GM21423 (cell line): Measurements from ENCODE around the gene DDX24.

Experiments used
- ATAC-seq: cut with Tn5 transposase; IDR thresholded peaks from one replicate; pipeline ENCODE4 v1.9.1; 2021; ENCODE audit warnings: mild to moderate bottlenecking, moderate library complexity; ENCODE audit not compliant: unreplicated experiment

Gene DDX24

DNA sequence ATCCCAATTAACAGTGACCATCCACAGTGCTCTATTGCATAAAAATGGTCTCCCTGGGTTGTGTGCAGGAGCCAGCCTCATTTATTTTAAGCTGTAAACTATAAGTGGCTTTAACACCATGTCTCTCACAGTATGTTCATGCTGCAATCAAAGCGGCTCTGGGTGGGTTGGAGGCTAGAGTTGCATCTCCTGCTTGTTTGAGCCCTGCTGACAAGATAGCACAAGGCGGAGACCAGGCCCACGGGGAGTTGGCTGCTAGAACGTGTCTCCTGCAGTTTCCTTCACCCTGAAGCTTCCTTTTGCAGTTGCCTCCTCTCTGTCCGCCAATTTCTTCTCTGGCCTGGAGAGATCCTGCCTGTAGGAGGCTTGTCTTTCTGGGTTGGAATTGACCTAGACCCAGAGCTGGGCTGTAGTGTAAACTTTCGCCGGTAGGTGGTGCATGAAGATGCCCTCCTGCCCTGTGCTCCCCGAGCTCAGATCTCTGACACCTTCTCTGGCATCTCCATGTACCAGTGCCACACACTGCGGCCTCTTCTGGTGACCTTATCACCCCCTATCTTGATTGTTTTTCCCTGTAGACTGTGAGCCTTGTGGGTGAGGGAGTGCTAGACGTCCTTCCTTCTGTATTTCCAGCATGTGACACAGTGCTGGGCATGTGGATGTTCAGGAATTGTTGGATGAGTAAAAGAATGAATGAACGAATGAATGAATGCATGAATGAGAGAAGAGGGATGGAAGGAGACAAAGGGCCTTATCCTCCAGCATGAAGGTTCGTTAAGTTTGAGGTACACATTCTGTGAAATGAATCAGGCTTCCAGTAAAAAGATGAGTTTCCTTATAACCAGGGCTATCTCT is 44.5 kb downstream of the DDX24 start:
- peak; percentile 86 for ATAC-seq

DNA sequence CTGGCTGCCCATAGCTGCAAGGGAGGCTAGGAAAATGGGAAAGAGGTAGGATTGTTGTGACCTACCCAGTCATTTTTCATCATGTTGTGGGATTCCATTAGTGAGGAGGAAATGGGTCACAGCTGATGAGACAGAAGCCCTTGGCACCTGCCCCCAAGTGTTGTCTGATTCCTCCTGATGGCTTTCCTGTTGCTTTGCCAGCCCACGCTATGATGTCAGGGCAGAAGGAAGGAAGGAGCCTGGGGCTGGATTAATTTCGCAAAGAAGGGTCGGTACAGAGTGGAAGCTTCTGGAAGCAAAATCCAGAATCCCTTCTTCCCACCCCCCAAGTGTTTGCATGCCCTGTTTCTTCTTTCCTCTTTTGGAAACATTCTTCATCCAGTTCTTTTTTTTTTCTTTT is 46.1 kb downstream of the DDX24 start:
- ATAC-seq, result no peak

DNA sequence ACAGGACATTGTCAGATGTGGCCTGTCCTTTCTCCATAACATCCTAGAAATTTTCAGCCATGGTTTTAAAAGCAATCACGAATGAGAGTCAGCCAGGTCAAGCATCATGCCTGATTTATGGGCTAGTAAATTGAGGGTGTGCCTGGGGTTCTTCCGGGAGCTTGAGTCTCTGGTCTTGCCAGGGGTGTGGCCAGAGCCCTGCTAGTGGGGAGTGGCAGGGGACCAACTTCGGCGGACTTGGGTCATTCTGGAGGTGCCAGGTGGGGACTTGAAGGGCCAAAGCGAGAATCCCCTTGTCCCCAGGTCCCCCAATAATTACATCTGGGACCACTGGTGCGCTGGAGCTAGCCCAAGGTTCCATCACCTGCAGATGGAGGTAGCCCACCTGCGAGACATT is 49.1 kb downstream of the DDX24 start:
- no peak for ATAC-seq

GRCh38 chr14:94031161-94031882 is 49.7 kb downstream of the DDX24 start:
- no peak for ATAC-seq

DNA sequence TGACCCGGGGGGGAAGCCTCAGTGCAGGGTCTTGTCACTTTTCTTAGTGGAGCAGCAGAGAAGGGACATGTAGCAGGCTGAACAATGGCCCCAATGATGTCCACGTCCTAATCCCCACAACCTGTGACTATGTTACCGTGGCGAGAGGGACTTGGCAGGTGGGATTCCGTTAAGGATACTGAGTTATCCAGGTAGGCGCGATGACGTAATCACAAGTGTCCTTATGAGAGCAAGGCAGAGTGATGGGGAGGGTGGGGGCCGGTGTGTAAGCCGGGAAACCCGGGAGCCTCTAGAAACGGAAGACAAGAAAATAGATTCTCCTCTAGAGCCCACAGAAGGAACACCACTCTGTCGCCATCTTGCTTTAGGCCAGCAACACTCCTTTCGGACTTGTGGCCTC is 50.4 kb downstream of the DDX24 start:
- no peak for ATAC-seq

DNA sequence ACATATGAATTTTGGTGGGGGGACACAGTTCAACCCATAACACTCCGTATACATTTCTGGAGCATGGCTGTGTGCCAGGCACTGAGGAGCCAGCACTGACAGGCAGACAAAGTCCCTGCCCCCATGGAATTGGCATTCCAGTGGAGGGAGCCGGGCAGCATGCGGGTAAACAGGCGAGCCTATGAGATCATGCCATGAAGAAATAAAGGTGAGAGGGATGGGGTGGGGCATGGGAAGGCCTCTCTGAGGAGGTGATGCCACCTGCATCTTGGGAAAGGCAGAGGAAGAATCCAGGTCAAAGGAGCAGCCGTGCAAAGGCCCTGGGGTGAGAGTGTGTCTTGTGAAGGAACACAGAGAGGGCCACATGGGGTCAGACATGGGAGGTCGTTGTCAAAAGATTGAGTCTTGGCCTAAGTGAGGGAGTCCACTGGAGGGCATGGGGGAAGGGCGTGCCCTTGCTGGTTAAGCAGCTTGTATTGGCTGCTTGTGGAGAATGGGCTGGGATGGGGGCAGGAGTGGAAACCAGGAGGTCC is 51.3 kb downstream of the DDX24 start:
- no peak for ATAC-seq

DNA sequence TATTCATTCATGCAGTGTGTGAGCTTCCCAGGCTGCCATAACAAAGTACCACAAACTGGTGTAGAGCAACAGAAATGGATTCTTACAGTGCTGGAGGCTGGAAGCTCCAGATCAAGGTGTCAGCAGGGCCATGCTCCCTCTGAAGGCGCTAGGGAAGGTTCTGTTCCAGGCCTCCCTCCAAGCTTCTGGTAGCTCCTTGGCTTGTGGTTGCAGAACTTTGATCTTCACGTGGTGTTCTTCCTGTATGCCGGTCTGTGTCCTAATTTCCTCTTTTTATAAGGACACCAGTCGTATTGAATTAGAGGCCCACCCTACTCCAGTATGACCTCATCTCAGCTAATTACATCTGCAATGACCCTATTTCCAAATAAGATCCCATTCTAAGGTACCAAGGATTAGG is 51.7 kb downstream of the DDX24 start:
- no peak for ATAC-seq

DNA sequence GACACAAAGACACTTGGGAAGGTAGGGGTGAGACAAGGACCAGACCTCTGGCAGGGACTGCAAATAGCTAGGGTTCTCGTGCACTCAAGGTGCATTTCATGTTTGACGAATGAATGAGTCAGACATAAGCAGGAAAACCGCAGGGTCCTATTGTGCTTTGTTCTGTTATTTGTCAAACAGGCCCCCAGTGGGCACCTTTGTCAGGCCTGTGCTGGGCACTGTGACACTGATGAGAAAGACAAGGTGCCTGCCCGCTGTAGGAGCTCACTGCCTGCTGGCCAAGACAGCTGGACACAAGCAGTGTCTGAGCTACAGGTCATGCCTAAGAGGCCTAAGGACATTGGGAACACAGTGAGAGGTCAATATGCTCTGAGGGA is 52.6 kb downstream of the DDX24 start:
- no peak for ATAC-seq

DNA sequence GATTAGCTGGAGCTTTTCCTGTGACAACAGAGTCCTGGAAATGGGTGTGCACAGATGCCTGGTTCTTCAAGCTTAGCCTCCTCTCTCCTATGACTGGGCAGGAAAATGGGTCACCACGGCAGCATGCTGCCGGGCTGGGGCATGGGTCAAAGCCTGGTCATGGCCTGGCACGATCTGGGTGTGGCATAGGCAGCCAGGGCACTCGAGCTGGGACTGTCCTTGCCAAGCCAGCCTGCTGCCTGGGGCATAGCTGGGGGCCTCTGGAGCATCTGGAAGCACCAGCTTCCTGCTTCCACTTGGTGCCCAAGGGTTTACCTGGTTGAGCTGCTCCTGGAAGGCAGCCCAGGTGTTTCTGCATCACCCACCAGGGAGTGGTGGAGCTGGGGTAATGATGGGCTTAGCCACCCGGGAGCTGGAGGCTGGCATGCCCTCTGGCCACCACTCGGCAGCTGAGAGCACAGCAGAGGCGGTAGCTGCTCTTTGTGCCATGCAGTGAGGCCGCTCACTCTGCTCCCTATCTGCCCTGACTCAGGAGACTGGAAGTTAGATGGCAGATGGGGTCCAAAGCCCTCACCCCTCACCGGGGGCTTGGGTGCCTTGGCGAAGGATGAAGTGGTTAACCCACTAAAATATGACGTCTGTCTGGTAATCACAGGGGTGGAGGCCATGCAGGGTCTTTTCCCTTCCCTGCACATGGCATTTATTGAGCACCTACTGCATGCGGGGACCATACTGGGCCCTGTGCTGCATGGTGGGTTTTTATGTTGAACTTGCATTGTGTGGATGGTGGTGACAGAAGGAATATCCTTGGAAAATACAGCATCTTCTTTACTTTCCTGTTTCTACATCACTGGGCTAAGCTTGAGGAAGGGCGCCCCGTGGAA is 53.2 kb downstream of the DDX24 start:
- ATAC-seq, result no peak

GRCh38 chr14:94026889-94027469 is 54.0 kb downstream of the DDX24 start:
- ATAC-seq, result no peak

DNA sequence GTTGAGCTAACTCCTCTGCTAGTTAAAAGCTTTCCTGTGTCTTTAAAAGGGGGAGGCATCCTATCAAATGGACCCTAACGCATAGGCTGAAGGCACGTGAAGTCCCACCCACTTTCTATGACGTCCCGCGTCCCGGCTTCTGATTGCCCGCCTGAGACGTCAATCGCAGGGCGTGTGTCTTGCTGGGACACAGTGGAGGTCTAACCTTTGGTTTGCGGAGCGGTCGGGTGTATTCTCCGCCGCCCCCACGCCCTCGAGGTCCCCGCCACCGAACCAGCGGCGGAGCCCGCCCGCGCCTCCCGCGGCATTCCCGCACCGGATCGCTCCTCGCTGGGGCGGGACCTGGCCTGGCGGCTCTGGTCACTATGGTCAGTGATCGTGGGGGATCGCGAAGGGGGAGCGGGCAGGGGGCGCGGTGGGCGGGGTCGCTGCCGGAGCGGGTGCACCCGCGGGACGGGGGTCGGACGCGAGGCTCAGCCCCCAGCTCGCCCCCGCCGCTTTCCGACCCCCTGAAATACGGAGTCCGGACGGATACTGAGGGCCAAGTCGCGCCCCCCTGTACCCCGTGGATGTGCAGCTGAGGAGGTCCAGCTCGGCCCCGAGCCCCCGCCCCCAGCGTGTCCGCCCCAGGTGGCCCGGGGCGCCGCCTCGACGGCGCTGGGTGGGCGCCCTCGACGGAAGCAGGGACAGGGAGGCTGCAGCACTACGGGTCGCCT is 54.7 kb downstream of the DDX24 start, which contains the start of gene OTUB2:
Gene OTUB2, plus strand, starts transcription at position 168 of the 716 bp plus-strand sequence. Its CDS starts 198 bp downstream, at position 366.
- ATAC-seq, result peak; percentile 99

DNA sequence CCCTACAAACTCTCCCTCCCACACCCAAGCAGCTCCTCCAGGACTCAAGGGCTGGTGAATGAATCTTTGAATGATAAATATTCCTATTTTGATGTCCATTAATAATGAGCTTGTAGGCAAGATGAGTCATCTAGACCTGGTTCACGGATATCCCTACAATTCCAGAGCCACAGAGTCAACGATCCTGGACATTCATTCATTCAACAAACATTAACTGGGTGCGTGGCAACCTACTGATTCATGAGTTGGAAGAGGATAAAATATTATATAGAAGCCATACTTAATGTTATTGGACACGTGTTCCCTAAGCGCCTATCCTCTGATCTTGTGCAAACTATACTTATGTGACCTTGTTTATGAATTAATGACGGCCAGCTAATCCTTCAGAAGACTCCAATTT is 55.3 kb downstream of the DDX24 start:
- ATAC-seq, result no peak

DNA sequence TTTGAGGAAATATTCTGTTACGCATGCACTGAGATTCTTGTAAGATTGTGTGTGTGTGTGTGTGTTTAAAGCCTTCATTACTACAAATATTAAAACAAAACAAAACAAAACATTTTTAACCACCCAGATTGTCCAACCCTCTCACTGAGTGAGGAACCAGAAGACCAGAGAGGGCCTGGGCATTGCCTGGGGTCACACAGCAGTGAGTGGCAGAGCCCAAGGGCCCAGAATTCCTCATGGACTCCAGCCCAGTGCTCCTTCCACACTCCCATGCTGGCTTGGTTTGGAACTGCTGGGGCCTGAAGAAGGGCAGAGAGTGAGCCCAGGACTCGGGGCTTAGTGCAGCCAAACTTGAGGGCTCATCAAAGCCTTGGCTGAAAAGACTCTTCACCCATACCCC is 56.5 kb downstream of the DDX24 start:
- no peak for ATAC-seq

DNA sequence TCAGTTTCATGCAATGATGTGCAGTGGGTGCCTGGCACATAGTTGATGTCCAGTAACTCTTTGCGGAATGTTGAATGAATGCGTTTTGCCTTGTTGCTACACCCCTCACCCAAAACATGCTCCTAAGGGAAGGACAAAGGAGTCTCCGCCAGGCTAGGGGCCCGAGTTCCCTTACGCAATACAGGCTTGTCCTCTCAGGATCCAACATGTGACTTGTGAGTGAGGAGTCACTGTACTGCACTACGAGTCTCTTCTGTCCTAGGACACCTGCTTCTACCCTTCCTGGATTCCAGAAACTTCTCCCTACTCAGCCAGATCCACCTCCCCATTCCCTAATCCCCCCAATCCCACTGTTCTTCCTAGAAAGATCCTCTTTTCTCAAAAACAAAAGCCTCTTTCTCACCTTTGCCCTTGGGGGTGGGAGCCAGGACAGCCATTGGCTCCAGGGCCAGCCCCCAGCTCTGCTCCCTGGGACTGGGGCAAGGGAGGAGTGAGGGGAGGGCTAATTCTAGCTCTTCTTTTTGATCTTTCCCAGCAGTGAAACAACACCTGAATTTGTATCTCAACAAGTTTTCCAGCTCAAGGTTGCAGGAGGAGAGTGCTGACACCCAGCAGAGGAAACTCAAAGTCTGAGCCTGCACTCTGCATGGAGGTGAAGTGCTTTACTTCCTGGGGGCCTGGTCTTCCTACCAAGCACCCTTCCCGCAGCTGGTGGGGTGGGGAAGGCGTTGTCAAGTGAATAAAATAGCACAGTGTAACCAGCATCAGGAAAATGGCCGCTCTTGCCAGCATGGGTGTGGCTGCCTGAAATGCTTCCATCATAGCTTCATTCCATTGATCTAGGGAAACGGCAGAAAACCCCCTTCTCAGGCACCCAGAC is 58.2 kb downstream of the DDX24 start:
- ATAC-seq, result no peak

DNA sequence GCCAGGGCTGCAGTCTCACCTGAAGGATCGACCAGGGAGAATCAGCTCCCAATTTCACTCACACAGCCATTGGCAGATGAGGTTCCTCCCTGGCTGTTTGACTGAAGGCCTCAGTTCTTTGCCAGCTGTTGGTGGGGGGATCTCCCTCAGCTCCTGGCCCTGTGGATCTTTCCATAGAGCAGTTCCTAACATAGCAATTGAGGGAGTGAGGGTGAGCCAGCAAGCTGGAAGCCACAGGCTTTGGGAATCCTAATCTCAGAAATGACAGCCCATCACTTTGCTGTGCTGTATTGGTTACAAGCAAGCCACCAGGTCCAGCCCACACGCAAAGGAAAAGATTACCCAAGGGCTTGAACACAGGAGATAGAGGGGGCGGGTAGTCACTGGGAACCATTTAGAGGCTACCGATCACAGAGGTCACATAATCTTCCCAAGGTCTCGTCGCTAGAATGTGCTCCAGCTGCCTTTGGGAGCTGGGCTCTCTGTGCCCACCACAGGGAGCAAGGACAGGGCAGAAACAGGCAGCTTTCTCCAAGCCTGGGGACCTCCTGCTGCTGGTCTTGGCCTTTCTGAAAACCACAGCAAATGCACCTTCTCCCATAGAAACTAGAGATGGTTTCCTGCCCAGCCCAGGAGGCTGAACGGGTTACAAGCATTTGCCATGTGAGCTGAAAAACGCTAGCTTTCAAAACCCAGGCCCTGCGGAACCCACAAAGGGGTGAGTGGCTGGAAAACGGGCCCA is 59.4 kb downstream of the DDX24 start:
- ATAC-seq, result no peak

GRCh38 chr14:94021001-94021400 is 60.0 kb downstream of the DDX24 start:
- no peak for ATAC-seq

DNA sequence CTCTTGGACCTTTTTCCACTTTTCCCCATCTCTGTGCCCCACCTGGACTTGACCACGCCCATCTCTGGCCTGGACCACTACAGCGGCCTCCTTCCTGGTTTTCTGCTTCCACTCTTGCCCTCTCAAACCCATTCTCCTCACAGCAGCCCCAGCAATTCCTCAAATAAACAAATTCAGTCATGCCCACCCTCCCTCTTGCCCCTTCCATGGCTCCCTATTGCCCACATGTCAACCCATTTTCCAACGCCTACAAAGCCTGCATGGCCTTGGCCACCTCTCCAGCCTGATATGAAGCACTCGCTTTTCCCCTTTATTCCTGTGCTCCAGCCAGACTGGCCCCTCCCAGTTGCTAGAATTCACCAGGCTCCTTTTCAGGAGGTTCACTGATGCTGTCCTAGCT is 60.7 kb downstream of the DDX24 start:
- no peak for ATAC-seq

- ATAC-seq, result no peak
Observed at GRCh38 chr14:94019329-94019728, 61.7 kb downstream of the DDX24 start.
